IPS DF 6.9 (cell line): Measurements from ENCODE around the gene SCNN1G.

Source experiments
- DNase-seq: peaks from one replicate; pipeline ENCODE4 v3.0.0-alpha.2; 2013; ENCODE audit warnings: low read depth, low spot score
- H3K27ac ChIP-seq: one replicate; pipeline ENCODE4 v1.5.1; 2013; ENCODE audit warnings: low read length, control low read depth
- H3K27me3 ChIP-seq: 2 replicates; pipeline ENCODE4 v1.6.1; 2013; ENCODE audit warnings: mild to moderate bottlenecking, low read length; ENCODE audit not compliant: control insufficient read depth, insufficient read depth
- H3K36me3 ChIP-seq: 2 replicates; pipeline ENCODE4 v1.6.1; 2013; ENCODE audit warnings: low read length; ENCODE audit not compliant: control insufficient read depth, insufficient read depth
- H3K4me1 ChIP-seq: 2 replicates; pipeline ENCODE4 v1.6.1; 2013; ENCODE audit warnings: low read length; ENCODE audit not compliant: control insufficient read depth, insufficient read depth
- H3K4me3 ChIP-seq: 2 replicates; pipeline ENCODE4 v1.5.1; 2013; ENCODE audit warnings: mild to moderate bottlenecking, low read length
- H3K9me3 ChIP-seq: 2 replicates; pipeline ENCODE4 v1.6.1; 2013; ENCODE audit warnings: low read length, inconsistent platforms; ENCODE audit not compliant: control insufficient read depth, insufficient read depth
- WGBS: extraction: QIAGEN DNeasy Blood & Tissue Kit; methylation state at CpG from one replicate; pipeline ENCODE4 v1.1.7; 2013; ENCODE audit warnings: mixed read lengths, missing lambda C conversion rate; ENCODE audit not compliant: insufficient read length, insufficient coverage; 5-methylcytosine and 5-hydroxymethylcytosine counted together

Gene SCNN1G

GRCh38 chr16:23182679-23183542 lies at the start of gene SCNN1G:
Gene SCNN1G, plus strand, starts transcription at chr16:23182745. Its CDS starts 3,527 bp downstream, at chr16:23186272.
- DNase-seq, result no peak

GRCh38 chr16:23132775-23133463 lies 49.6 kb upstream of the SCNN1G start:
- Histone ChIP-seq H3K9me3 (no peaks in the 10 kb centered on the region), H3K36me3 (no peaks in the 10 kb centered on the region), H3K27ac (no peak overlapping the region), H3K27me3 (no peaks in the 10 kb centered on the region), H3K4me1 (no peaks in the 10 kb centered on the region; the same call in 1 of the 2 replicates), H3K4me3 (no peak overlapping the region)
- WGBS, result 100% methylated on average over 3 of the region's 11 CpGs
- DNase-seq, result no peak

More at GRCh38 chr16:23182679-23183542, at the start of gene SCNN1G:
- H3K9me3 ChIP-seq, result no peaks in the 10 kb centered on the region
- no peaks in the 10 kb centered on the region for H3K36me3 ChIP-seq
- H3K27me3 ChIP-seq, result peaks cover 13% of the 10 kb centered on the region; the same call in 1 of the 2 replicates
- no CpG with 5 or more reads among the region's 71 CpGs for WGBS
- no peak within 1 kb of the TSS for H3K27ac ChIP-seq
- H3K4me1 ChIP-seq, result 0 out of 2 replicates have a peak, but pooled peaks cover 2% of the 10 kb centered on the region
- peak within 1 kb of the TSS; percentile 59 for H3K4me3 ChIP-seq

- no peak for DNase-seq
- Histone ChIP-seq H3K27me3 (no peaks in the 10 kb centered on the region), H3K4me1 (no peaks in the 10 kb centered on the region; the same call in 1 of the 2 replicates), H3K4me3 (no peak overlapping the region), H3K27ac (no peak overlapping the region), H3K36me3 (no peaks in the 10 kb centered on the region), H3K9me3 (no peaks in the 10 kb centered on the region)
- WGBS, result no CpG with 5 or more reads among the region's 3 CpGs
These were observed 48.3 kb upstream of the SCNN1G start for GRCh38 chr16:23134274-23134673.

GRCh38 chr16:23137256-23137655 lies 45.3 kb upstream of the SCNN1G start:
- H3K27me3 ChIP-seq, result no peaks in the 10 kb centered on the region
- no peaks in the 10 kb centered on the region for H3K9me3 ChIP-seq
- no peaks in the 10 kb centered on the region for H3K36me3 ChIP-seq
- no peak overlapping the region for H3K4me3 ChIP-seq
- no CpG with 5 or more reads among the region's 2 CpGs for WGBS
- no peak for DNase-seq
- no peak overlapping the region for H3K27ac ChIP-seq
- H3K4me1 ChIP-seq, result no peaks in the 10 kb centered on the region; the same call in 1 of the 2 replicates

- Histone ChIP-seq H3K36me3 (no peaks in the 10 kb centered on the region), H3K4me1 (no peaks in the 10 kb centered on the region; the same call in 1 of the 2 replicates), H3K9me3 (no peaks in the 10 kb centered on the region), H3K27ac (no peak overlapping the region), H3K4me3 (no peak overlapping the region), H3K27me3 (no peaks in the 10 kb centered on the region)
- DNase-seq, result no peak
- no CpG with 5 or more reads among the region's 5 CpGs for WGBS
These were observed 44.7 kb upstream of the SCNN1G start for GRCh38 chr16:23137818-23138217.

GRCh38 chr16:23140107-23140506 lies 42.4 kb upstream of the SCNN1G start:
- peaks cover 5% of the 10 kb centered on the region; the same call in 1 of the 2 replicates for H3K4me1 ChIP-seq
- H3K9me3 ChIP-seq, result no peaks in the 10 kb centered on the region
- H3K27me3 ChIP-seq, result no peaks in the 10 kb centered on the region
- H3K36me3 ChIP-seq, result no peaks in the 10 kb centered on the region
- no peak for DNase-seq
- no peak overlapping the region for H3K4me3 ChIP-seq
- no CpG with 5 or more reads among the region's 2 CpGs for WGBS
- H3K27ac ChIP-seq, result no peak overlapping the region

GRCh38 chr16:23141033-23141432 lies 41.5 kb upstream of the SCNN1G start:
- Histone ChIP-seq H3K27ac (no peak overlapping the region), H3K27me3 (no peaks in the 10 kb centered on the region), H3K9me3 (no peaks in the 10 kb centered on the region), H3K4me1 (peaks cover 5% of the 10 kb centered on the region; the same call in 1 of the 2 replicates), H3K36me3 (no peaks in the 10 kb centered on the region), H3K4me3 (no peak overlapping the region)
- no peak for DNase-seq
- WGBS, result no CpG with 5 or more reads among the region's 3 CpGs

- Histone ChIP-seq H3K4me1 (peaks cover 5% of the 10 kb centered on the region; the same call in 1 of the 2 replicates), H3K27me3 (no peaks in the 10 kb centered on the region), H3K36me3 (no peaks in the 10 kb centered on the region), H3K9me3 (no peaks in the 10 kb centered on the region), H3K27ac (no peak overlapping the region), H3K4me3 (no peak overlapping the region)
- no peak for DNase-seq
- WGBS, result no CpG with 5 or more reads among the region's 6 CpGs
These were observed 41.0 kb upstream of the SCNN1G start for GRCh38 chr16:23141500-23141899.

- Histone ChIP-seq H3K4me1 (peaks cover 5% of the 10 kb centered on the region; the same call in 1 of the 2 replicates), H3K27me3 (no peaks in the 10 kb centered on the region), H3K36me3 (no peaks in the 10 kb centered on the region), H3K4me3 (no peak overlapping the region), H3K27ac (no peak overlapping the region), H3K9me3 (no peaks in the 10 kb centered on the region)
- DNase-seq, result no peak
- no CpG with 5 or more reads among the region's 7 CpGs for WGBS
These were observed 40.4 kb upstream of the SCNN1G start for GRCh38 chr16:23141959-23142740.

GRCh38 chr16:23143391-23143790 lies 39.2 kb upstream of the SCNN1G start:
- Histone ChIP-seq H3K4me1 (peaks cover 7% of the 10 kb centered on the region; the same call in 1 of the 2 replicates), H3K9me3 (no peaks in the 10 kb centered on the region), H3K27me3 (no peaks in the 10 kb centered on the region), H3K4me3 (no peak overlapping the region), H3K27ac (no peak overlapping the region), H3K36me3 (no peaks in the 10 kb centered on the region)
- no peak for DNase-seq
- WGBS, result no CpG with 5 or more reads among the region's 3 CpGs
